GM23338 (cell line): ENCODE measurements around the gene CSTPP1. TPM values are rescaled to one million over a fixed set of nuclear protein-coding genes. Genes with fewer than 3 reads are reported as not detected.

Experiments used
- microRNA-seq: library from miRNA; unstranded; fragments of <30 nt; microRNA quantifications from one replicate; pipeline ENCODE4, GENCODE V29; 2017
- polyA plus RNA-seq: library from polyadenylated mRNA; unstranded; fragments of >200 nt; fragmentation: Nextera tagmentation; extraction: Ambion mirVana; gene quantifications from 2 replicates; pipeline ENCODE4 v1.2.1, GENCODE V29; 2016
- small RNA-seq: library from RNA; depleted of rRNA; stranded (forward); fragments of <200 nt; gene quantifications from one replicate; pipeline ENCODE3, GENCODE V24; 2014; ENCODE audit warnings: low replicate concordance
- total RNA-seq: library from RNA; depleted of rRNA; stranded (reverse); fragments of >200 nt; shearing (Covaris generic); gene quantifications from 2 replicates; pipeline ENCODE4 v1.2.3, GENCODE V29; 2014; rRNA removed

Gene CSTPP1
- total and polyA plus RNA-seq, 2 experiments from 2014 or later, result 23.5 to 42.6 TPM

Small RNA genes within 50 kb of the gene (microRNA-seq; reads per million reads assigned to microRNA genes)
- gene MIR6745, result not detected

Small RNA genes within 50 kb of the gene (small RNA-seq; reads per million reads assigned to genes)
- not detected for gene MIR6745

Other genes starting within 250 kb of the CSTPP1 start
- gene ARHGAP1, start 236.1 kb upstream of the CSTPP1 start, total RNA-seq, result 30.4 and 38.1 TPM in 2 replicates
- gene ARHGAP1, start 236.1 kb upstream of the CSTPP1 start, polyA plus RNA-seq, result 23.4 and 23.5 TPM in 2 replicates
- 17.2 and 25.6 TPM in 2 replicates for gene ZNF408, start 235.7 kb upstream of the CSTPP1 start, total RNA-seq
- 6.1 and 7.8 TPM in 2 replicates for gene ZNF408, start 235.7 kb upstream of the CSTPP1 start, polyA plus RNA-seq
- 0.21 TPM in 1 of 2 replicates, not detected in the other for gene F2, start 217.5 kb upstream of the CSTPP1 start, total RNA-seq
- 0.31 TPM in 1 of 2 replicates, not detected in the other for gene F2, start 217.5 kb upstream of the CSTPP1 start, polyA plus RNA-seq
- gene CKAP5, start 90.5 kb upstream of the CSTPP1 start, total RNA-seq, result 120 and 135 TPM in 2 replicates
- gene CKAP5, start 90.5 kb upstream of the CSTPP1 start, polyA plus RNA-seq, result 49.4 and 67.9 TPM in 2 replicates
- gene LRP4, start 18.2 kb upstream of the CSTPP1 start, total RNA-seq, result 14.5 and 18.4 TPM in 2 replicates
- 6.0 and 6.4 TPM in 2 replicates for gene LRP4, start 18.2 kb upstream of the CSTPP1 start, polyA plus RNA-seq
- 111 and 122 TPM in 2 replicates for gene ARFGAP2, start 240.1 kb downstream of the CSTPP1 start, total RNA-seq
- 24.2 and 25.6 TPM in 2 replicates for gene ARFGAP2, start 240.1 kb downstream of the CSTPP1 start, polyA plus RNA-seq
- 66.5 and 72.1 TPM in 2 replicates for gene PACSIN3, start 249.7 kb downstream of the CSTPP1 start, total RNA-seq
- 38.8 and 39.6 TPM in 2 replicates for gene PACSIN3, start 249.7 kb downstream of the CSTPP1 start, polyA plus RNA-seq